ENCODE results near the gene STX4. TPM values are rescaled to one million over a fixed set of nuclear protein-coding genes. Genes with fewer than 3 reads are reported as not detected.

Gene STX4
- total RNA-seq, 1 donor = 26.8 TPM

- Histone ChIP-seq H3K36me3 (ENCODE audit: insufficient read depth, low read length) (no peaks in the 10 kb centered on the region), H4K20me1 (ENCODE audit: insufficient read depth, low read length) (no peaks in the 10 kb centered on the region), H3K79me2 (ENCODE audit: insufficient read depth, low read length) (no peaks in the 10 kb centered on the region), H3K27me3 (ENCODE audit: insufficient read depth, low read length) (no peaks in the 10 kb centered on the region), H3K4me2 (ENCODE audit: insufficient read depth, low read length) (no peak overlapping the region), H3K9me3 (ENCODE audit: low read depth, low read length) (no peaks in the 10 kb centered on the region), H3K27ac (ENCODE audit: low read depth, low read length) (no peak overlapping the region), H3K4me1 (ENCODE audit: insufficient read depth, low read length) (no peaks in the 10 kb centered on the region), H2AFZ (ENCODE audit: low read length) (no peak overlapping the region), H3K4me3 (ENCODE audit: insufficient read depth, low read length) (no peak overlapping the region)
- no peak for DNase-seq (ENCODE audit: insufficient read length, low spot score, missing footprints)
- TF ChIP-seq, protein P1, sequence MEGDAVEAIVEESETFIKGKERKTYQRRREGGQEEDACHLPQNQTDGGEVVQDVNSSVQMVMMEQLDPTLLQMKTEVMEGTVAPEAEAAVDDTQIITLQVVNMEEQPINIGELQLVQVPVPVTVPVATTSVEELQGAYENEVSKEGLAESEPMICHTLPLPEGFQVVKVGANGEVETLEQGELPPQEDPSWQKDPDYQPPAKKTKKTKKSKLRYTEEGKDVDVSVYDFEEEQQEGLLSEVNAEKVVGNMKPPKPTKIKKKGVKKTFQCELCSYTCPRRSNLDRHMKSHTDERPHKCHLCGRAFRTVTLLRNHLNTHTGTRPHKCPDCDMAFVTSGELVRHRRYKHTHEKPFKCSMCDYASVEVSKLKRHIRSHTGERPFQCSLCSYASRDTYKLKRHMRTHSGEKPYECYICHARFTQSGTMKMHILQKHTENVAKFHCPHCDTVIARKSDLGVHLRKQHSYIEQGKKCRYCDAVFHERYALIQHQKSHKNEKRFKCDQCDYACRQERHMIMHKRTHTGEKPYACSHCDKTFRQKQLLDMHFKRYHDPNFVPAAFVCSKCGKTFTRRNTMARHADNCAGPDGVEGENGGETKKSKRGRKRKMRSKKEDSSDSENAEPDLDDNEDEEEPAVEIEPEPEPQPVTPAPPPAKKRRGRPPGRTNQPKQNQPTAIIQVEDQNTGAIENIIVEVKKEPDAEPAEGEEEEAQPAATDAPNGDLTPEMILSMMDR (IDR thresholded peaks at IDR 0.05; ENCODE audit: extremely low read depth, low read depth, low read length) = no peak
These were observed 10.1 kb upstream of the STX4 start for GRCh38 chr16:31023252-31023602.

DNA sequence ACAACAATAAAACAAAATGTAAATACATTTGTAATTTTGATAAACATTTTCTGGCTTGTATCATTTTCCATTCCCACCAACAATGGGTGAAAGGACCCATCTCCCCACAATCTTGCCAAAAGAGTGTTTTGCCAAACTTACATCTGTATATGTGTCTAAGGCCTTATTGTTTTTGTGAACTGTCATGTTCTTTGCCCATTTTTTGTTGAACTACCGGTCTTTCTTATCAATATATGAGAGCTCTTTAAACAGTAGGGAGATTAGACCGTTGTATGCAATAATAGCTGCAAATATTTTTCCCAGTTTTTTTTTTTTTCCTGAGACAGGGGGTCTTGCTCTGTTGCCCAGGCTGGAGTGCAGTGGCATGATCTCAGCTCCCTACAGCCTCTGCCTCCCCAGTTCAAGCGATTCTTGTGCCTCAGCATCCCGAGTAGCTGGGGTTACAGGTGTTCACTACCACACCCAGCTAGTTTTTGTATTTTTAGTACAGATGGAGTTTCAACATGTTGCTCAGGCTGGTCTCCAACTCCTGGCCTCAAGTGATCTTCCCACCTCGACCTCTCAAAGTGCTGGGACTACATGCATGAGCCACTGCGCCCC is 9.6 kb upstream of the STX4 start:
- Histone ChIP-seq H3K4me3 (ENCODE audit: insufficient read depth, low read length) (no peak overlapping the region), H3K36me3 (ENCODE audit: insufficient read depth, low read length) (no peaks in the 10 kb centered on the region), H3K27ac (ENCODE audit: low read depth, low read length) (no peak overlapping the region), H3K4me2 (ENCODE audit: insufficient read depth, low read length) (no peak overlapping the region), H2AFZ (ENCODE audit: low read length) (no peak overlapping the region), H3K79me2 (ENCODE audit: insufficient read depth, low read length) (no peaks in the 10 kb centered on the region), H3K27me3 (ENCODE audit: insufficient read depth, low read length) (no peaks in the 10 kb centered on the region), H3K9me3 (ENCODE audit: low read depth, low read length) (no peaks in the 10 kb centered on the region), H4K20me1 (ENCODE audit: insufficient read depth, low read length) (no peaks in the 10 kb centered on the region), H3K4me1 (ENCODE audit: insufficient read depth, low read length) (no peaks in the 10 kb centered on the region)
- TF ChIP-seq, protein P1 (IDR thresholded peaks at IDR 0.05; ENCODE audit: extremely low read depth, low read depth, low read length) = no peak
- no peak for DNase-seq (ENCODE audit: insufficient read length, low spot score, missing footprints)

- no peaks in the 10 kb centered on the region for H4K20me1 ChIP-seq (ENCODE audit: insufficient read depth, low read length)
- DNase-seq (ENCODE audit: insufficient read length, low spot score, missing footprints) = no peak
- no peak overlapping the region for H3K4me2 ChIP-seq (ENCODE audit: insufficient read depth, low read length)
- H3K9me3 ChIP-seq (ENCODE audit: low read depth, low read length) = no peaks in the 10 kb centered on the region
- TF ChIP-seq, protein P1 (IDR thresholded peaks at IDR 0.05; ENCODE audit: extremely low read depth, low read depth, low read length) = no peak
- H3K4me1 ChIP-seq (ENCODE audit: insufficient read depth, low read length) = no peaks in the 10 kb centered on the region
- H2AFZ ChIP-seq (ENCODE audit: low read length) = peak overlapping the region; percentile 57
- no peak overlapping the region for H3K4me3 ChIP-seq (ENCODE audit: insufficient read depth, low read length)
- no peaks in the 10 kb centered on the region for H3K36me3 ChIP-seq (ENCODE audit: insufficient read depth, low read length)
- no peaks in the 10 kb centered on the region for H3K27me3 ChIP-seq (ENCODE audit: insufficient read depth, low read length)
- no peak overlapping the region for H3K27ac ChIP-seq (ENCODE audit: low read depth, low read length)
- H3K79me2 ChIP-seq (ENCODE audit: insufficient read depth, low read length) = no peaks in the 10 kb centered on the region
These were observed 8.0 kb upstream of the STX4 start for GRCh38 chr16:31025339-31025738.

- H3K4me3 ChIP-seq (ENCODE audit: insufficient read depth, low read length) = no peak overlapping the region
- H3K27me3 ChIP-seq (ENCODE audit: insufficient read depth, low read length) = no peaks in the 10 kb centered on the region
- H3K27ac ChIP-seq (ENCODE audit: low read depth, low read length) = no peak overlapping the region
- peaks cover 1% of the 10 kb centered on the region for H4K20me1 ChIP-seq (ENCODE audit: insufficient read depth, low read length)
- peaks cover 7% of the 10 kb centered on the region for H3K79me2 ChIP-seq (ENCODE audit: insufficient read depth, low read length)
- no peaks in the 10 kb centered on the region for H3K9me3 ChIP-seq (ENCODE audit: low read depth, low read length)
- no peak overlapping the region for H3K4me2 ChIP-seq (ENCODE audit: insufficient read depth, low read length)
- DNase-seq (ENCODE audit: insufficient read length, low spot score, missing footprints) = no peak
- TF ChIP-seq, protein P1 (IDR thresholded peaks at IDR 0.05; ENCODE audit: extremely low read depth, low read depth, low read length) = no peak
- peaks cover 10% of the 10 kb centered on the region for H3K4me1 ChIP-seq (ENCODE audit: insufficient read depth, low read length)
- no peaks in the 10 kb centered on the region for H3K36me3 ChIP-seq (ENCODE audit: insufficient read depth, low read length)
- no peak overlapping the region for H2AFZ ChIP-seq (ENCODE audit: low read length)
These were observed 4.1 kb upstream of the STX4 start for GRCh38 chr16:31029272-31029671.

Data from osteoblast (primary cell).